A549 (cell line): ENCODE measurements around the gene CHD6. TPM values are rescaled to one million over a fixed set of nuclear protein-coding genes. Genes with fewer than 3 reads are reported as not detected.

Experiments
- ATAC-seq, 2 experiments: fragments of 200-7000 bp in 1 of 2; fragments of >200 bp in 1 of 2; cut with Nextera tagmentation in 1 of 2; cut with Tn5 transposase in 1 of 2; 3 replicates each; pipeline versions ENCODE4 v1.8.0 to v1.9.1; 2018 to 2020; ENCODE audit warnings: mild to moderate bottlenecking in 1 of 2, moderate library complexity in 1 of 2
- CTCF ChIA-PET: fragments of 300-600 bp; sonication (Branson Sonifier 250); formaldehyde crosslinking; extraction: SDS; loops from one replicate; lab custom pipeline; 2021; ENCODE audit warnings: antibody characterized with exemption, inconsistent platforms; lab: Yijun Ruan, JAX
- POLR2A ChIA-PET: fragments of 350-600 bp; formaldehyde crosslinking; extraction: SDS; loops from one replicate; lab custom pipeline; 2021; ENCODE audit warnings: antibody characterized with exemption, inconsistent platforms; lab: Yijun Ruan, JAX
- DNase-seq, 2 experiments: peaks; one replicate each; pipeline versions ENCODE4 v3.0.0 to v3.0.0-alpha.2; 2011 to 2016; ENCODE audit warnings: low read depth in 1 of 2, low spot score in 1 of 2
- FAIRE-seq: peaks from 2 replicates; lab custom pipeline; 2011; peaks lifted over from hg19 to GRCh38; lab: Jason Lieb, UNC
- H3K27ac ChIP-seq, 2 experiments: fragments of >200 bp; sonication (Bioruptor Twin); formaldehyde crosslinking; 3 replicates each; pipeline ENCODE4 v1.5.1; 2016 to 2017
- H3K4me1 ChIP-seq: fragments of >200 bp; sonication (Bioruptor Twin); formaldehyde crosslinking; 3 replicates; pipeline ENCODE4 v1.6.1; 2016
- H3K4me2 ChIP-seq: fragments of >200 bp; sonication (Bioruptor Twin); formaldehyde crosslinking; 3 replicates; pipeline ENCODE4 v1.6.1; 2016
- H3K4me3 ChIP-seq: fragments of >200 bp; sonication (Bioruptor Twin); formaldehyde crosslinking; 3 replicates; pipeline ENCODE4 v1.5.1; 2016
- H3K9me3 ChIP-seq: fragments of >200 bp; sonication (Bioruptor Twin); formaldehyde crosslinking; 3 replicates; pipeline ENCODE4 v1.6.1; 2016
- ATOH8 ChIP-seq: fragments of 250-450 bp; sonication (Bioruptor Pico); IDR thresholded peaks from 2 replicates; pipeline ENCODE4 v1.5.0; 2020; ENCODE audit warnings: low read depth, mild to moderate bottlenecking, moderate library complexity
- BHLHE40 ChIP-seq: IDR thresholded peaks from 2 replicates; pipeline ENCODE4 v1.6.1; 2012; ENCODE audit warnings: low read depth, low read length, inconsistent platforms
- CBX8 ChIP-seq: fragments of 200-600 bp; sonication (generic); IDR thresholded peaks from 2 replicates; pipeline ENCODE4 v1.6.1; 2016
- CHD4 ChIP-seq: fragments of 200-600 bp; sonication (generic); IDR thresholded peaks from 2 replicates; pipeline ENCODE4 v1.6.1; 2016; ENCODE audit warnings: antibody characterized with exemption, mild to moderate bottlenecking, borderline replicate concordance
- ELK1 ChIP-seq: fragments of 150-350 bp; IDR thresholded peaks from 2 replicates; pipeline ENCODE4 v1.6.1; 2014; ENCODE audit warnings: low read depth, mild to moderate bottlenecking, low read length
- HES2 ChIP-seq: fragments of >200 bp; sonication (Bioruptor Twin); formaldehyde crosslinking; IDR thresholded peaks from 2 replicates; pipeline ENCODE4 v1.6.1; 2016
- HEYL ChIP-seq: fragments of 250-450 bp; sonication (Bioruptor Pico); IDR thresholded peaks from 2 replicates; pipeline ENCODE4 v1.8.0; 2021; ENCODE audit warnings: mild to moderate bottlenecking, moderate library complexity
- HOXA7 ChIP-seq: fragments of 250-450 bp; sonication (Bioruptor Pico); IDR thresholded peaks from 2 replicates; pipeline ENCODE4 v1.5.0; 2020; ENCODE audit warnings: mild to moderate bottlenecking, moderate library complexity
- JUN ChIP-seq, 2 experiments: fragments of >200 bp; sonication (Bioruptor Twin); formaldehyde crosslinking; IDR thresholded peaks; 2 replicates in 1 of 2; 3 replicates in 1 of 2; pipeline ENCODE4 v1.6.1; 2016 to 2017
- KDM5A ChIP-seq: fragments of 200-600 bp; sonication (generic); IDR thresholded peaks from 2 replicates; pipeline ENCODE4 v1.6.1; 2016; ENCODE audit warnings: antibody characterized with exemption, mild to moderate bottlenecking
- RARB ChIP-seq: fragments of 250-450 bp; sonication (Bioruptor Pico); IDR thresholded peaks from 2 replicates; pipeline ENCODE4 v1.8.0; 2021; ENCODE audit warnings: mild to moderate bottlenecking, moderate library complexity
- RCOR1 ChIP-seq: fragments of 150-350 bp; IDR thresholded peaks from 2 replicates; pipeline ENCODE4 v1.6.1; 2014; ENCODE audit warnings: antibody characterized with exemption, low read length, low read depth
- REST ChIP-seq: fragments of 200-600 bp; sonication (generic); IDR thresholded peaks from 2 replicates; pipeline ENCODE4 v1.6.1; 2016; ENCODE audit warnings: antibody characterized with exemption, mild to moderate bottlenecking, moderate library complexity
- SREBF2 ChIP-seq: fragments of 450-650 bp; IDR thresholded peaks from 2 replicates; pipeline ENCODE4 v1.6.1; 2014; ENCODE audit warnings: mild to moderate bottlenecking, moderate library complexity
- TP53 ChIP-seq: fragments of 250-450 bp; sonication (Bioruptor Pico); IDR thresholded peaks from 2 replicates; pipeline ENCODE4 v1.5.0; 2021; ENCODE audit warnings: mild to moderate bottlenecking, moderate library complexity
- ZNF302 ChIP-seq: fragments of 250-450 bp; sonication (Bioruptor Pico); IDR thresholded peaks from 2 replicates; pipeline ENCODE4 v1.9.0; 2021; ENCODE audit warnings: inconsistent platforms, mild to moderate bottlenecking, moderate library complexity
- ZSCAN20 ChIP-seq: fragments of 250-450 bp; sonication (Bioruptor Pico); IDR thresholded peaks from 2 replicates; pipeline ENCODE4 v1.8.0; 2022; ENCODE audit warnings: mild to moderate bottlenecking, moderate library complexity
- WGBS: methylation state at CpG from one replicate; pipeline ENCODE4 v1.1.6; 2017; ENCODE audit errors: missing lambda C conversion rate; 5-methylcytosine and 5-hydroxymethylcytosine counted together
- polyA plus RNA-seq, 4 experiments: library from polyadenylated mRNA; depleted of rRNA in 3 of 4; stranded (reverse); fragments of >200 nt; fragmentation: RNase III in 1 of 4; extraction: RNeasy Plus Mini Kit Qiagen cat#74134 plus additional on column Dnase treatment in 1 of 4; gene quantifications; 2 replicates in 3 of 4; 3 replicates in 1 of 4; pipeline ENCODE4 v1.2.3, GENCODE V29; 2011 to 2017

CHD6 gene
- polyA plus RNA-seq, 2 of the 4 experiments (the other 2 are of a cell fraction), result 8.2 to 22.6 TPM

GRCh38 chr20:41446456-41446855 is 171.7 kb downstream of the CHD6 start:
- 100% methylated on average over 4 of the region's 4 CpGs for WGBS
- H3K4me2 ChIP-seq, result no peak overlapping the region
- TF ChIP-seq HOXA7 (CRISPR knock-in tag) (no peak), RARB (no peak), ZSCAN20 (CRISPR knock-in tag) (no peak), HEYL (CRISPR knock-in tag) (no peak), ZNF302 (CRISPR knock-in tag) (no peak), CBX8 (no peak), TP53 (CRISPR knock-in tag) (no peak), ATOH8 (CRISPR knock-in tag) (no peak), JUN (IDR thresholded peaks at IDR 0.05) (no peak), HES2 (no peak), BHLHE40 (no peak), CHD4 (no peak), REST (no peak), ELK1 (no peak)
- no peak overlapping the region for H3K4me3 ChIP-seq
- H3K4me1 ChIP-seq, result no peaks in the 10 kb centered on the region
- ATAC-seq (no peak), FAIRE-seq (no peak), DNase-seq (no peak)
- ChIA-PET POLR2A (no interaction called here), CTCF (no interaction called here)
- H3K27ac ChIP-seq, result no peak overlapping the region
- H3K9me3 ChIP-seq, result no peaks in the 10 kb centered on the region

GRCh38 chr20:41444821-41445220 is 173.4 kb downstream of the CHD6 start:
- TF ChIP-seq SREBF2 (no peak), ATOH8 (CRISPR knock-in tag) (no peak), RCOR1 (no peak)
- H3K4me3 ChIP-seq, result no peak overlapping the region
- no peaks in the 10 kb centered on the region for H3K9me3 ChIP-seq
- POLR2A ChIA-PET, result no interaction called here
- DNase-seq (no peak), ATAC-seq (no peak), FAIRE-seq (no peak)
- CTCF ChIA-PET, result interaction anchor here (0.6 kb wide), 1 partner anchor 10 kb away, joined by 3 read pairs; no protein-coding TSS in a partner anchor
- H3K4me2 ChIP-seq, result no peak overlapping the region
- no peak overlapping the region for H3K27ac ChIP-seq
- no peaks in the 10 kb centered on the region for H3K4me1 ChIP-seq

- no peaks in the 10 kb centered on the region for H3K9me3 ChIP-seq
- H3K4me2 ChIP-seq, result no peak overlapping the region
- H3K4me3 ChIP-seq, result no peak overlapping the region
- H3K27ac ChIP-seq, result no peak overlapping the region
- ATAC-seq (no peak), FAIRE-seq (no peak), DNase-seq (no peak)
- TF ChIP-seq KDM5A, result no peak
- CTCF ChIA-PET, result no interaction called here
- H3K4me1 ChIP-seq, result no peaks in the 10 kb centered on the region
- POLR2A ChIA-PET, result no interaction called here
These were observed 174.5 kb downstream of the CHD6 start for GRCh38 chr20:41443691-41444090.
